T-cell (primary cell): Measurements from ENCODE around the gene PIGT. TPM values are rescaled to one million over a fixed set of nuclear protein-coding genes. Genes with fewer than 3 reads are reported as not detected.

Experiments used
- ATAC-seq, 4 experiments: fragments of 200-7000 bp in 3 of 4; fragments of 150-1000 bp in 1 of 4; cut with Tn5 transposase; replicated peaks in 1 of 4; 1 replicate in 3 of 4; 2 replicates in 1 of 4; pipeline ENCODE4 v1.10.0; 2021; ENCODE audit warnings: moderate library complexity in 3 of 4, mild to moderate bottlenecking in 2 of 4, moderate number of reproducible peaks in 1 of 4
- CTCF ChIA-PET, 2 donors: fragments of 300-600 bp; sonication (Branson Sonifier 250); formaldehyde crosslinking; loops; one replicate each; lab custom pipeline; 2022; ENCODE audit warnings: antibody characterized with exemption in 2 of 2; lab: Charles Lee
- POLR2A ChIA-PET, 2 donors: fragments of 300-600 bp; sonication (Branson Sonifier 250); formaldehyde crosslinking; loops; one replicate each; lab custom pipeline; 2022; ENCODE audit warnings: antibody characterized with exemption in 2 of 2; lab: Charles Lee
- DNase-seq, 35 experiments: peaks; one replicate each; pipeline versions ENCODE4 v3.0.0 to v3.0.0-alpha.2; 2013 to 2023
- H3K27ac ChIP-seq: one replicate; pipeline ENCODE4 v1.5.1; 2013; ENCODE audit warnings: low read length
- H3K27me3 ChIP-seq, 2 experiments: replicated peaks in 1 of 2; 1 replicate in 1 of 2; 2 replicates in 1 of 2; pipeline versions ENCODE4 v1.6.1 to v1.7.0; 2013; ENCODE audit warnings: low read length in 1 of 2, mixed read lengths in 1 of 2; ENCODE audit not compliant: control insufficient read depth in 2 of 2, insufficient read depth in 2 of 2; ENCODE audit errors: extremely low read depth in 1 of 2
- H3K36me3 ChIP-seq, 2 donors: 1 replicate in 1 of 2; 2 replicates in 1 of 2; pipeline versions ENCODE4 v1.6.1 to v1.7.0; 2013; ENCODE audit warnings: low read length in 1 of 2; ENCODE audit not compliant: control insufficient read depth in 2 of 2, insufficient read depth in 1 of 2; ENCODE audit errors: extremely low read depth in 1 of 2
- H3K4me1 ChIP-seq, 2 experiments: 1 replicate in 1 of 2; 2 replicates in 1 of 2; pipeline versions ENCODE4 v1.6.1 to v1.7.0; 2013; ENCODE audit warnings: low read length in 2 of 2, mixed read lengths in 1 of 2; ENCODE audit not compliant: insufficient read depth in 2 of 2, control insufficient read depth in 1 of 2; ENCODE audit errors: extremely low read depth in 1 of 2
- H3K4me3 ChIP-seq, 2 donors: 1 replicate in 1 of 2; 2 replicates in 1 of 2; pipeline versions ENCODE4 v1.5.1 to v1.7.0; 2013; ENCODE audit warnings: mild to moderate bottlenecking in 2 of 2, low read length in 1 of 2, moderate library complexity in 1 of 2; ENCODE audit not compliant: control insufficient read depth in 1 of 2; ENCODE audit errors: extremely low read depth in 1 of 2
- H3K9me3 ChIP-seq: 2 replicates; pipeline ENCODE4 v1.7.0; 2013
- H3K27ac Mint-ChIP-seq, 2 donors: one replicate each; pipeline ENCODE4 v1.8.0; 2020 to 2021; ENCODE audit warnings: mild to moderate bottlenecking in 2 of 2, mixed read lengths in 2 of 2
- H3K27me3 Mint-ChIP-seq, 2 donors: one replicate each; pipeline ENCODE4 v1.8.0; 2021 to 2022; ENCODE audit warnings: mixed read lengths in 2 of 2
- H3K36me3 Mint-ChIP-seq: one replicate; pipeline ENCODE4 v1.8.0; 2021; ENCODE audit warnings: mixed read lengths
- H3K4me1 Mint-ChIP-seq, 3 donors: one replicate each; pipeline ENCODE4 v1.8.0; 2020 to 2022; ENCODE audit warnings: mixed read lengths in 3 of 3, mild to moderate bottlenecking in 1 of 3
- H3K4me3 Mint-ChIP-seq, 3 donors: one replicate each; pipeline ENCODE4 v1.8.0; 2020 to 2022; ENCODE audit warnings: mild to moderate bottlenecking in 3 of 3, mixed read lengths in 3 of 3, moderate library complexity in 3 of 3
- H3K9me3 Mint-ChIP-seq, 3 donors: one replicate each; pipeline ENCODE4 v1.8.0; 2020 to 2022; ENCODE audit warnings: mixed read lengths in 3 of 3
- WGBS: methylation state at CpG from one replicate; pipeline ENCODE4 v1.1.5; 2013; ENCODE audit warnings: missing lambda C conversion rate; ENCODE audit not compliant: insufficient coverage; 5-methylcytosine and 5-hydroxymethylcytosine counted together
- total RNA-seq, 35 experiments: library from RNA in 6 of 35; stranded (reverse) in 6 of 35; fragments of 120-200 nt in 1 of 35; gene quantifications; one replicate each; pipeline versions ENCODE4 v1.2.1 to v1.2.4 and lab custom pipeline; 2013 to 2026

Gene PIGT
- total RNA-seq, 5 donors from 2014 or later (not counting 1 experiment from before 2014, with no cell fraction given) = 76.6 to 140 (median 79.4) TPM

- H3K27ac Mint-ChIP-seq = no peak overlapping the region
- H3K4me1 Mint-ChIP-seq = peaks cover 0 to 5% (median 0%) of the 10 kb centered on the region in 3 donors
- H3K27me3 ChIP-seq = no peaks in the 10 kb centered on the region
- H3K9me3 Mint-ChIP-seq = no peaks in the 10 kb centered on the region
- H3K4me3 Mint-ChIP-seq = no peak overlapping the region
- H3K36me3 Mint-ChIP-seq = peaks cover 8% of the 10 kb centered on the region
- H3K27me3 Mint-ChIP-seq = no peaks in the 10 kb centered on the region
- H3K36me3 ChIP-seq = peaks cover 0 to 2% of the 10 kb centered on the region in 2 donors
- ChIA-PET POLR2A (no interaction called here), CTCF (interaction anchor here (0.6 to 1.1 kb wide), 5 partner anchors 11 to 965 kb away, joined by 3 to 5 read pairs (median 3); no protein-coding TSS in a partner anchor)
- H3K4me1 ChIP-seq = no peaks in the 10 kb centered on the region
- WGBS = no CpG with 5 or more reads among the region's 3 CpGs
- H3K9me3 ChIP-seq = no peaks in the 10 kb centered on the region
- no peak overlapping the region for H3K4me3 ChIP-seq
- H3K27ac ChIP-seq = no peak overlapping the region
- ATAC-seq (no peak), DNase-seq (no peak)
Measured at GRCh38 chr20:45392733-45393132, 23.2 kb upstream of the PIGT start.

GRCh38 chr20:45394221-45395113, 21.5 kb upstream of the PIGT start:
- no peak for ATAC-seq
- no peaks in the 10 kb centered on the region for H3K4me1 ChIP-seq
- DNase-seq = no peak
- CTCF ChIA-PET = interaction anchor here in 1 of 2 donors (1.3 kb wide), 1 partner anchor 13 kb away, joined by 4 read pairs; no protein-coding TSS in a partner anchor
- H3K27me3 ChIP-seq = no peaks in the 10 kb centered on the region
- 98% methylated on average over 18 of the region's 21 CpGs for WGBS
- H3K27ac ChIP-seq = no peak overlapping the region
- no peak overlapping the region for H3K27ac Mint-ChIP-seq
- peaks cover 0 to 5% (median 0%) of the 10 kb centered on the region in 3 donors for H3K4me1 Mint-ChIP-seq
- H3K9me3 Mint-ChIP-seq = peaks cover 0 to 3% (median 2%) of the 10 kb centered on the region in 3 donors
- POLR2A ChIA-PET = no interaction called here
- no peaks in the 10 kb centered on the region for H3K9me3 ChIP-seq
- H3K36me3 ChIP-seq = peaks cover 0 to 2% of the 10 kb centered on the region in 2 donors
- no peak overlapping the region for H3K4me3 Mint-ChIP-seq
- H3K36me3 Mint-ChIP-seq = peaks cover 6% of the 10 kb centered on the region
- no peaks in the 10 kb centered on the region for H3K27me3 Mint-ChIP-seq
- H3K4me3 ChIP-seq = no peak overlapping the region

- Histone ChIP-seq H3K9me3 (no peaks in the 10 kb centered on the region), H3K4me3 (no peak overlapping the region), H3K4me1 (no peaks in the 10 kb centered on the region), H3K27me3 (no peaks in the 10 kb centered on the region), H3K27ac (no peak overlapping the region), H3K36me3 (peaks cover 0 to 2% of the 10 kb centered on the region in 2 donors)
- H3K27me3 Mint-ChIP-seq = no peaks in the 10 kb centered on the region
- H3K9me3 Mint-ChIP-seq = peaks cover 3 to 9% (median 8%) of the 10 kb centered on the region in 3 donors
- H3K36me3 Mint-ChIP-seq = peaks cover 12% of the 10 kb centered on the region
- no peak for DNase-seq
- peaks cover 0 to 5% (median 0%) of the 10 kb centered on the region in 3 donors for H3K4me1 Mint-ChIP-seq
- 83% methylated on average over 4 of the region's 7 CpGs for WGBS
- no peak for ATAC-seq
- POLR2A ChIA-PET = no interaction called here
- H3K27ac Mint-ChIP-seq = no peak overlapping the region
- no peak overlapping the region for H3K4me3 Mint-ChIP-seq
- CTCF ChIA-PET = interaction anchor here in 1 of 2 donors (1.3 kb wide), 1 partner anchor 12 kb away, joined by 4 read pairs; no protein-coding TSS in a partner anchor
Measured at GRCh38 chr20:45395114-45395415, 20.9 kb upstream of the PIGT start.

- no peak overlapping the region for H3K27ac Mint-ChIP-seq
- ATAC-seq (no peak), DNase-seq (no peak)
- no peaks in the 10 kb centered on the region for H3K4me1 Mint-ChIP-seq
- Histone ChIP-seq H3K9me3 (no peaks in the 10 kb centered on the region), H3K4me3 (no peak overlapping the region), H3K36me3 (peaks cover 0 to 2% of the 10 kb centered on the region in 2 donors), H3K4me1 (no peaks in the 10 kb centered on the region), H3K27me3 (no peaks in the 10 kb centered on the region), H3K27ac (no peak overlapping the region)
- no peaks in the 10 kb centered on the region for H3K27me3 Mint-ChIP-seq
- CTCF ChIA-PET = interaction anchor here in 1 of 2 donors (1.2 kb wide), 1 partner anchor 17 kb away, joined by 3 read pairs; the partner anchor contains the start of gene PIGT
- POLR2A ChIA-PET = no interaction called here
- peaks cover 24% of the 10 kb centered on the region for H3K36me3 Mint-ChIP-seq
- peaks cover 4 to 18% (median 9%) of the 10 kb centered on the region in 3 donors for H3K9me3 Mint-ChIP-seq
- no peak overlapping the region for H3K4me3 Mint-ChIP-seq
- no CpG with 5 or more reads among the region's 1 CpG for WGBS
Measured at GRCh38 chr20:45399018-45399417, 16.9 kb upstream of the PIGT start.

GRCh38 chr20:45400346-45401031, 15.5 kb upstream of the PIGT start:
- ChIA-PET CTCF (no interaction called here), POLR2A (no interaction called here)
- DNase-seq (no peak), ATAC-seq (no peak)
- Histone ChIP-seq H3K4me1 (peaks cover 2 to 6% of the 10 kb centered on the region in 2 experiments), H3K9me3 (no peaks in the 10 kb centered on the region), H3K27ac (no peak overlapping the region), H3K27me3 (no peaks in the 10 kb centered on the region), H3K4me3 (no peak overlapping the region), H3K36me3 (no peaks in the 10 kb centered on the region)
- H3K27me3 Mint-ChIP-seq = peaks cover 0 to 3% of the 10 kb centered on the region in 2 donors
- H3K36me3 Mint-ChIP-seq = peaks cover 24% of the 10 kb centered on the region
- peaks cover 4 to 18% (median 9%) of the 10 kb centered on the region in 3 donors for H3K9me3 Mint-ChIP-seq
- no peak overlapping the region for H3K4me3 Mint-ChIP-seq
- WGBS = 89% methylated on average over 6 of the region's 6 CpGs
- H3K4me1 Mint-ChIP-seq = peaks cover 6 to 9% (median 7%) of the 10 kb centered on the region in 3 donors
- no peak overlapping the region for H3K27ac Mint-ChIP-seq

- Mint-ChIP-seq H3K27ac (no peak overlapping the region), H3K36me3 (peaks cover 20% of the 10 kb centered on the region), H3K4me1 (peaks cover 16 to 18% (median 16%) of the 10 kb centered on the region in 3 donors), H3K27me3 (peaks cover 0 to 3% of the 10 kb centered on the region in 2 donors), H3K4me3 (no peak overlapping the region), H3K9me3 (peaks cover 4 to 18% (median 9%) of the 10 kb centered on the region in 3 donors)
- ATAC-seq (no peak), DNase-seq (no peak)
- Histone ChIP-seq H3K4me3 (no peak overlapping the region), H3K9me3 (no peaks in the 10 kb centered on the region), H3K36me3 (no peaks in the 10 kb centered on the region), H3K27me3 (no peaks in the 10 kb centered on the region), H3K4me1 (peaks cover 10 to 21% of the 10 kb centered on the region in 2 experiments), H3K27ac (no peak overlapping the region)
- POLR2A ChIA-PET = no interaction called here
- no CpG with 5 or more reads among the region's 1 CpG for WGBS
- CTCF ChIA-PET = interaction anchor here (0.6 kb wide), 2 partner anchors 30 to 36 kb away, joined by 3 to 4 read pairs; no protein-coding TSS in a partner anchor
Measured at GRCh38 chr20:45402946-45403345, 13.0 kb upstream of the PIGT start.
